ENCODE data around the gene UBE2K.
"Not testable (repeated sequence)": the region's sequence is repeated elsewhere in the genome, so short reads cannot be mapped to it uniquely, and the experiment has no call there.

UBE2K gene

DNA sequence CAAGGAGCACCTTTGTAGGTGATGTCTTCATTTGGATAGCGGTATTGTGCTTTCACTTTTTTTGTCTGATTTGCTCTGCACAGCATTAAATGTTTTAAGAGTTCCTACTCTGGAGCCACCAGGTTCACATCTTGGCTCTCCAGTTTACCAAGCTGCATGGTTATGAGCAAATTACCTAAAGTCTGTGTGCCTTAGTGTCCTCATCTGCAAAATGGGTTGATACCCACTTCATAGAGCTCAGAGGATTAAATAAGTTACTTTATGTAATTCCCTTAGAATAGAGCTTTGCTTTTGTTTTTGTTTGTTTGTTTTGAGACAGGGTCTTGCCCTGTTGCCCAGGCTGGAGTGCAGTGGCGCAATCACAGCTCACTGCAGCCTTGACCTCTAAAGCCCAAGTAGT lies 58.2 kb downstream of the UBE2K start:
- peaks cover 27 to 37% of the 10 kb centered on the region in 2 donors for H3K36me3 ChIP-seq (ENCODE audit: control insufficient read depth in 1 of 2, insufficient read depth in 2 of 2, low read length in 2 of 2)
- no peak overlapping the region for H3K4me3 ChIP-seq (ENCODE audit: low read depth in 1 of 2, low read length in 2 of 2)
- no peaks in the 10 kb centered on the region for H3K27me3 ChIP-seq (ENCODE audit: control insufficient read depth in 1 of 2, insufficient read depth in 2 of 2, low read length in 2 of 2)

DNA sequence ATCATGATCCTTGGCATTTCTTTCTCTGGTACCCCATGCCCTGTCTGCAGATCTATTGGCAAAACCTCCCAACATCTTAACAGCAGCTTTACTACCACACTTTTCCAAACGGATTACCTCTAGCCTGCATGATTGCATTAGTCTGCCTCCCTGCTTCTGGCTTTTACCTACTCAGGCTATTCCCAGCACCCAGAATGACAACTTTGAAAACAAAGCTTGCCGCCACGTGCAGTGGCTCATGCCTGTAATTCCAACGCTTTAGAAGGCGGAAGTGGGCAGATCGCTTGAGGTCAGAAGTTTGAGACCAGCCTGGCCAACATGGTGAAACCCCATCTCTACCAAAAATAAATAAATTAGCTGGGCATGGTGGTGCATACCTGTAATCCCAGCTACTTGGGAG lies 60.2 kb downstream of the UBE2K start:
- Histone ChIP-seq H3K9me3 (ENCODE audit: control insufficient read depth in 1 of 2, low read length in 2 of 2) (no peaks in the 10 kb centered on the region), H3K4me3 (ENCODE audit: low read depth in 1 of 2, low read length in 2 of 2) (no peak overlapping the region), H3K36me3 (ENCODE audit: control insufficient read depth in 1 of 2, insufficient read depth in 2 of 2, low read length in 2 of 2) (peaks cover 27 to 36% of the 10 kb centered on the region in 2 donors), H3K27ac (ENCODE audit: low read depth, low read length) (no peak overlapping the region), H3K9ac (ENCODE audit: low read depth in 1 of 2, low read length in 2 of 2) (no peak overlapping the region), H3K27me3 (ENCODE audit: control insufficient read depth in 1 of 2, insufficient read depth in 2 of 2, low read length in 2 of 2) (no peaks in the 10 kb centered on the region), H3K4me1 (ENCODE audit: control insufficient read depth in 1 of 2, insufficient read depth in 2 of 2, low read length in 2 of 2) (no peaks in the 10 kb centered on the region)

More for the DNA sequence above, 58.2 kb downstream of the UBE2K start:
- Histone ChIP-seq H3K9ac (ENCODE audit: low read depth in 1 of 2, low read length in 2 of 2) (no peak overlapping the region), H3K4me1 (ENCODE audit: control insufficient read depth in 1 of 2, insufficient read depth in 2 of 2, low read length in 2 of 2) (no peaks in the 10 kb centered on the region), H3K9me3 (ENCODE audit: control insufficient read depth in 1 of 2, low read length in 2 of 2) (no peaks in the 10 kb centered on the region), H3K27ac (ENCODE audit: low read depth, low read length) (no peak overlapping the region)

DNA sequence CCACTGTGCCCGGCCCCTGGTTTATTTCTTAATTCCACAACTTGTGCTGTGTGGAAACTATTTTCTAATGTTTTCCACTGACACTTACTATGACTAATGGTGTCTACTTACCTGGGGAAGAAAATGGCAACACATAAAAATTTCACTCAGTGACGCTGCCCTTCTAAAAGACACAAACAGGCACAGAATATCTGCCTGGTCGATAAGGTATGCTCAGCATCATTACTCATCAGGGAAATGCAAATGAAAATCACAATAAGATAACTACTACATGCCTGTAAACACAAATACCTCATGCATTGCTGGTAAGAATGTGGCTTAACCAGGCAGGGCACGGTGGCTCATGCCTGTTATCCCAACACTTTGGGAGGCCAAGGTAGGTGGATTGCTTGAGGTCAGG lies 61.6 kb downstream of the UBE2K start:
- H3K27ac ChIP-seq (ENCODE audit: low read depth, low read length), result no peak overlapping the region
- H3K4me1 ChIP-seq (ENCODE audit: control insufficient read depth in 1 of 2, insufficient read depth in 2 of 2, low read length in 2 of 2), result no peaks in the 10 kb centered on the region
- H3K9ac ChIP-seq (ENCODE audit: low read depth in 1 of 2, low read length in 2 of 2), result no peak overlapping the region
- H3K4me3 ChIP-seq (ENCODE audit: low read depth in 1 of 2, low read length in 2 of 2), result no peak overlapping the region
- H3K36me3 ChIP-seq (ENCODE audit: control insufficient read depth in 1 of 2, insufficient read depth in 2 of 2, low read length in 2 of 2), result peaks cover 27 to 46% of the 10 kb centered on the region in 2 donors
- H3K27me3 ChIP-seq (ENCODE audit: control insufficient read depth in 1 of 2, insufficient read depth in 2 of 2, low read length in 2 of 2), result no peaks in the 10 kb centered on the region
- no peaks in the 10 kb centered on the region for H3K9me3 ChIP-seq (ENCODE audit: control insufficient read depth in 1 of 2, low read length in 2 of 2)

DNA sequence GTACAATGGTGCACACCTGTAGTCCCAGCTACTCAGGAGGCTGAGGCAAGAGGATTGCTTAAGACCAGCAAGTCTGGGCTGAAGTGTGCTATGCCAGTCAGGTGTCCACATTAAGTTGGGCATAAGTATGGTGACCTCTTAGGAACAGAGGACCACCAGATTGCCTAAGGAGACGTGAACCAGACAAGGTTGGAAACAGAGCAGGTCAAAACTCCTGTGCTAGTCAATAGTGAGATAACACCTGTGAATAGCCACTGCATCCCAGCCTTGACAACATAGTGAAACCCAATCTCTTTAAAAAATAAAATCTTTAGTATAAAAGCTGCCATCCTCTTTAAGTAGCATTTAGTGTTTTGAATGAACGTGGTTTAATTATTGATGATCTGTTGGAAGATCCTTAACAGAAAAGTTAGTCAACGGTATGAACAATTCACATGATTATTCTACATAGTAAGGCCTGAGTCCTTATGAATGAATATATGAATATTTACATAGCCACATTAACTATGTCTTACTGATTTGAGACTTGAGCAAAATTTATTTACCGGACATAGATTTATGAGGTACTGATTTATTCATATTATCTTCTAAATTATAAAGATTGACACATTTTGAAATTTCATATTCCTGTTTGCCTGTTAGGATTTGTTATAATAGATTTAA lies 63.2 kb downstream of the UBE2K start:
- no peaks in the 10 kb centered on the region for H3K4me1 ChIP-seq (ENCODE audit: control insufficient read depth in 1 of 2, insufficient read depth in 2 of 2, low read length in 2 of 2)
- H3K36me3 ChIP-seq (ENCODE audit: control insufficient read depth in 1 of 2, insufficient read depth in 2 of 2, low read length in 2 of 2), result peaks cover 19 to 51% of the 10 kb centered on the region in 2 donors

DNA sequence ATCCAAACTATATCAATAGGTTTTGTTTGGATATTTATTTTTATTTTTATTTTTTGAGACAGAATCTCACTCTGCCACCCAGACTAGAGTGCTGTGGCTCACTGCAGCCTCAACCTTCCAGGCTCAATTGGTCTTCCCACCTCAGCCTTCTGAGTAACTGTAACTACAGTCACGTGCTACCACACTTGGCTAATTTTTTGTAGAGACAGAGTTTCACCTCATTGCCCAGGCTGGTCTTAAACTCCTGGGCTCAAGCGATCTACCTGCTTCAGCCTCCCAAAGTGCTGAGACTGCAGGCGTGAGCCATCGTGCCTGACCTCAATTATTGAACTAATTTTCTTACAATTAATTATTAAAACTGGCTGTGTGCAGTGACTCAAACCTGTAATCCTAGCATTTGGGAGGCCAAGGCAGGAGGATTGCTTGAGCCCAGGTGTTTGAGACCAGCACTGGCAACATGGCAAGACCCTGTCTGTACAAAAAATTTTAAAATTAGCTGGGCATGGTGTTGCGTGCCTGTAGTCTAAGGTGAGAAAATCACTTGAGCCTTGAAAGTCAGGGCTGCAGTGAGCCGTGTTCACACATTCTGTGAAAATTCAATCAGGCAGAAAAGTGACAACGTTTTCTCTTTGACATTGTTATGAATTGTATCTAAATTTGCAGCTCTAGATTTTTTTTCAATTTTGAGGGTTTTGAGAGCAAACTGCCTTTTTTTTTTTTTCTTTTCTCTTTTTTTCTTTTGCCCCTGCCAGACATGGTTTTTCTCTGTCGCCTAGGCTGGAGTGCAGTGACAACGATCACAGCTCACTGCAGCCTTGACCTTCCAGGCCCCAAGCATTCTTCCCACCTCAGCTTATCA lies 66.0 kb downstream of the UBE2K start:
- Histone ChIP-seq H3K27me3 (ENCODE audit: control insufficient read depth in 1 of 2, insufficient read depth in 2 of 2, low read length in 2 of 2) (no peaks in the 10 kb centered on the region), H3K9ac (ENCODE audit: low read depth in 1 of 2, low read length in 2 of 2) (no peak overlapping the region), H3K4me3 (ENCODE audit: low read depth in 1 of 2, low read length in 2 of 2) (no peak overlapping the region), H3K27ac (ENCODE audit: low read depth, low read length) (no peak overlapping the region), H3K36me3 (ENCODE audit: control insufficient read depth in 1 of 2, insufficient read depth in 2 of 2, low read length in 2 of 2) (peaks cover 8 to 45% of the 10 kb centered on the region in 2 donors), H3K4me1 (ENCODE audit: control insufficient read depth in 1 of 2, insufficient read depth in 2 of 2, low read length in 2 of 2) (no peaks in the 10 kb centered on the region), H3K9me3 (ENCODE audit: control insufficient read depth in 1 of 2, low read length in 2 of 2) (no peaks in the 10 kb centered on the region)

More for the DNA sequence above, 63.2 kb downstream of the UBE2K start:
- Histone ChIP-seq H3K9ac (ENCODE audit: low read depth in 1 of 2, low read length in 2 of 2) (no peak overlapping the region), H3K4me3 (ENCODE audit: low read depth in 1 of 2, low read length in 2 of 2) (no peak overlapping the region), H3K27ac (ENCODE audit: low read depth, low read length) (no peak overlapping the region), H3K27me3 (ENCODE audit: control insufficient read depth in 1 of 2, insufficient read depth in 2 of 2, low read length in 2 of 2) (no peaks in the 10 kb centered on the region), H3K9me3 (ENCODE audit: control insufficient read depth in 1 of 2, low read length in 2 of 2) (no peaks in the 10 kb centered on the region)

DNA sequence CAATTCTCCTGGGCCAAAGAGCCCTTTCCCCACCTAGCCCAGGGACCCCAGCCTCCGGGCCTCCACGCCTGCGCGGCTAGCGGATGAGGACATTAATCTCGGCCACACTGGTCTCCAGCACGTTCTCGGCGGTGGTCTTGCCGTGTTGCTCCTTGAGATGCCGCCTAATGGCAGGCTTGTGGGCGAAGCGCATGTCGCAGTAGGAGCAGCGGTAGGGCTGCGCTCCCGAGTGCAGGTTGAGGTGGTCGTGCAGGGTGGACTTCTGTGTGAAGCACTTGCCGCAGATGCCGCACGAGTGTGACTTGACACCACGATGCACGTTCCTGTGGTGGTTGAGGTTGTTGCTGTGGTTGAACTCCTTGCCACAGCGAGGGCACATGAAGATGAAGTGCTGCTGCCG lies 72.1 kb downstream of the UBE2K start:
- H3K27ac ChIP-seq (ENCODE audit: low read depth, low read length), result no peak overlapping the region
- H3K36me3 ChIP-seq (ENCODE audit: control insufficient read depth in 1 of 2, insufficient read depth in 2 of 2, low read length in 2 of 2), result peaks cover 0 to 47% of the 10 kb centered on the region in 2 donors
- no peaks in the 10 kb centered on the region for H3K9me3 ChIP-seq (ENCODE audit: control insufficient read depth in 1 of 2, low read length in 2 of 2)
- H3K9ac ChIP-seq (ENCODE audit: low read depth in 1 of 2, low read length in 2 of 2), result no peak overlapping the region
- H3K4me3 ChIP-seq (ENCODE audit: low read depth in 1 of 2, low read length in 2 of 2), result no peak overlapping the region
- H3K4me1 ChIP-seq (ENCODE audit: control insufficient read depth in 1 of 2, insufficient read depth in 2 of 2, low read length in 2 of 2), result no peaks in the 10 kb centered on the region
- no peaks in the 10 kb centered on the region for H3K27me3 ChIP-seq (ENCODE audit: control insufficient read depth in 1 of 2, insufficient read depth in 2 of 2, low read length in 2 of 2)

DNA sequence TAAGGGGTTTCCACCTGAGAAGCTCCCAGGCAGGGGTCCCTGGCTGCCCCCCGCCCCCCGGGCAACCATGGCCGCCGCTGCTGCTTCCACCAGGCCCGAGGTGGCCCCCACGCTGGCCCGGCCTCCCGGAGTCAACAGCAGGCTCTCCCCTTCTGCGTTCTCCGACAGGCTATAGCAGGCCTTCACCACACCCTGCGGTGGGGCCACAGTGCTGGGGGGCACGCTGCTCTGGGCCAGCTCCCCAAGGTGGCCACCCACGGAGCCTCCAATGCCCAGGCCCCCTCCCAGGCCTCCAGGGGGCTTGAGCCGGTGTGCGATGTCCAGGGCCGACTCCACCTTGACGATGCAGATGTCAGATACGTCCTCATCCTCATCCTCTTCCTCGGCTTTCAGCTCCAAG lies 72.5 kb downstream of the UBE2K start:
- Histone ChIP-seq H3K4me3 (ENCODE audit: low read depth in 1 of 2, low read length in 2 of 2) (no peak overlapping the region), H3K27me3 (ENCODE audit: control insufficient read depth in 1 of 2, insufficient read depth in 2 of 2, low read length in 2 of 2) (no peaks in the 10 kb centered on the region), H3K36me3 (ENCODE audit: control insufficient read depth in 1 of 2, insufficient read depth in 2 of 2, low read length in 2 of 2) (peaks cover 0 to 47% of the 10 kb centered on the region in 2 donors), H3K27ac (ENCODE audit: low read depth, low read length) (no peak overlapping the region), H3K9ac (ENCODE audit: low read depth in 1 of 2, low read length in 2 of 2) (no peak overlapping the region), H3K9me3 (ENCODE audit: control insufficient read depth in 1 of 2, low read length in 2 of 2) (no peaks in the 10 kb centered on the region), H3K4me1 (ENCODE audit: control insufficient read depth in 1 of 2, insufficient read depth in 2 of 2, low read length in 2 of 2) (no peaks in the 10 kb centered on the region)

DNA sequence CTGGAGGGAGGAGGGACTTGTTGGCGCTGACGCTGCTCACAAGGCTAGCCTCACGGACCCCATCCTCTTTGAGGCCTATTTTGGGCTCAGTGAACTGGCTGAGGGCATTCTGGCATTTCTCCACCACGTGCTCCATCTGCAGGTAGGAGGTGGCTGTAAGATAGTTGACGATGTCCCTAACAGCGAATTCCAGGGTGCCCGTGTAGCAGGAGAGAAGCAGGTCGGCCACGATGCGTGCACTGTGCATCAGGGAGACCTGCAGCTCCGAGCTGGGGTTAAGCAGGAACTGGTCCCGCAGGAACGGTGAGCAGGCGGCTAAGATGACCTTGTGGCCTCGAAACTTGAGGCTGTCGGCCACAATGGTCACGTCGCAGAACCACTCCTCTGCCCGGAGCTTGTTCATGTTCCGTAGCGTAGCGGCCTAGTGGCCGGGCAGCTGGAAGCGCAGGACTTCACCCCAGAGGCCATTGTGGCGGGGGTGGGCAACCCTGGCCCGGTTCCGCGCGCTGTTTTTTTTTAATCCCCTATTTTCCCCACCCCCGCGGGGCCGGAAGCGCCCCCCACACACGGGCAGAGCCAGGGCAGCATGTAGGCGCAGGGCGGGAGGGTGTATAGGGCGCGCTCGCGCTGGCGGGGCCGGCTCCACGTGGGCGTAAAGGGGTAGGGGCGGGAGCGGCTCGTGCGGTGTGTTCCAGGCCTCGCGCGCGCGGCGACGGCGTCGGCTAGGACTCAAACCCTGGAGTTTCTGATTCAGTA lies 73.2 kb downstream of the UBE2K start:
- Histone ChIP-seq H3K4me1 (ENCODE audit: control insufficient read depth in 1 of 2, insufficient read depth in 2 of 2, low read length in 2 of 2) (no peaks in the 10 kb centered on the region), H3K4me3 (ENCODE audit: low read depth in 1 of 2, low read length in 2 of 2) (no peak overlapping the region), H3K9me3 (ENCODE audit: control insufficient read depth in 1 of 2, low read length in 2 of 2) (no peaks in the 10 kb centered on the region), H3K9ac (ENCODE audit: low read depth in 1 of 2, low read length in 2 of 2) (no peak overlapping the region), H3K27me3 (ENCODE audit: control insufficient read depth in 1 of 2, insufficient read depth in 2 of 2, low read length in 2 of 2) (no peaks in the 10 kb centered on the region), H3K27ac (ENCODE audit: low read depth, low read length) (no peak overlapping the region), H3K36me3 (ENCODE audit: control insufficient read depth in 1 of 2, insufficient read depth in 2 of 2, low read length in 2 of 2) (peaks cover 0 to 45% of the 10 kb centered on the region in 2 donors)

DNA sequence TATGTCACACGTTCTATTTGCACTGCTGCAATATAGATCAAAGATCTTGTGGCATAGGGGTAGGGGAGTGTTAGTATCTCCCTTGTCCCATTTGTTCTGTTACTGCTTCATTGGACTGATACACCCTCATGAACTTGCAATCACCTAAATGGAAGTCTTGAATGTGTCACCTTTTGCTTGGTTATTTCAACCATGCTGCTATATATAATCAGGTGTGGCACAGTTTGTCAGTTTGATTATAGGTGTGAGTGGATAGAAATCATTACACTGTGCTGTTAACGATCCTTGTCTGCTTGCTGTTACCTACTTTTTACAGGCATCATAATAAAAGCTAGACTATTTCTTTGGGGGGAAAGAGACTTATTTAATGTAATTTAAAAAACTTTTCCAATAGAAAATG lies 84.1 kb downstream of the UBE2K start:
- not testable (repeated sequence) for H3K27me3 ChIP-seq (ENCODE audit: control insufficient read depth in 1 of 2, insufficient read depth in 2 of 2, low read length in 2 of 2); H3K4me1 ChIP-seq (ENCODE audit: control insufficient read depth in 1 of 2, insufficient read depth in 2 of 2, low read length in 2 of 2); H3K9ac ChIP-seq (ENCODE audit: low read depth in 1 of 2, low read length in 2 of 2); H3K9me3 ChIP-seq (ENCODE audit: control insufficient read depth in 1 of 2, low read length in 2 of 2); H3K4me3 ChIP-seq (ENCODE audit: low read depth in 1 of 2, low read length in 2 of 2); H3K27ac ChIP-seq (ENCODE audit: low read depth, low read length)
- H3K36me3 ChIP-seq (ENCODE audit: control insufficient read depth in 1 of 2, insufficient read depth in 2 of 2, low read length in 2 of 2), result peaks cover 7 to 22% of the 10 kb centered on the region in 2 donors

DNA sequence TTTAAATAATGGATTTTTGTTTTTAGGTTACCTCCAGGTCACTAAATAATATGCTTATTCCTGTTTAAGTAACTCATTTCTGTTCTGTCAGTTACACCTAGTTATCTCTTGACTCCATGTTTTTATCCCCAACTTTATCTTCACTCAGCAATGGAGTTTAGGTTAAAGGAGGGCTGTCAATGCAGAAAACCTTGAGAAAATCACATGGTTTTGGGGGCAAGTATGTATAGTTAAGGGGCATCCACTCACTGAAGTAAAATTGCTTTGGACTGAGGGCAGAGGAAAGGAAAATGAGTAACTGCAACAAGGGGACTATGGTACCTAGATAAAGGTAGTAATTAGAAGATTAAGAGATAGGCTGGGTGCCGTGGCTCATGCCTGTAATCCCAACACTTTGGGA lies 87.1 kb downstream of the UBE2K start:
- Histone ChIP-seq H3K36me3 (ENCODE audit: control insufficient read depth in 1 of 2, insufficient read depth in 2 of 2, low read length in 2 of 2) (peaks cover 0 to 2% of the 10 kb centered on the region in 2 donors), H3K27ac (ENCODE audit: low read depth, low read length) (no peak overlapping the region), H3K27me3 (ENCODE audit: control insufficient read depth in 1 of 2, insufficient read depth in 2 of 2, low read length in 2 of 2) (no peaks in the 10 kb centered on the region), H3K9me3 (ENCODE audit: control insufficient read depth in 1 of 2, low read length in 2 of 2) (no peaks in the 10 kb centered on the region), H3K9ac (ENCODE audit: low read depth in 1 of 2, low read length in 2 of 2) (no peak overlapping the region), H3K4me1 (ENCODE audit: control insufficient read depth in 1 of 2, insufficient read depth in 2 of 2, low read length in 2 of 2) (no peaks in the 10 kb centered on the region), H3K4me3 (ENCODE audit: low read depth in 1 of 2, low read length in 2 of 2) (no peak overlapping the region)

Measured in duodenal mucosa (tissue), 2 donors.